ENCODE results near the gene NTNG1.
"Not testable (repeated sequence)": the region's sequence is repeated elsewhere in the genome, so short reads cannot be mapped to it uniquely, and the experiment has no call there.

NTNG1 gene

DNA sequence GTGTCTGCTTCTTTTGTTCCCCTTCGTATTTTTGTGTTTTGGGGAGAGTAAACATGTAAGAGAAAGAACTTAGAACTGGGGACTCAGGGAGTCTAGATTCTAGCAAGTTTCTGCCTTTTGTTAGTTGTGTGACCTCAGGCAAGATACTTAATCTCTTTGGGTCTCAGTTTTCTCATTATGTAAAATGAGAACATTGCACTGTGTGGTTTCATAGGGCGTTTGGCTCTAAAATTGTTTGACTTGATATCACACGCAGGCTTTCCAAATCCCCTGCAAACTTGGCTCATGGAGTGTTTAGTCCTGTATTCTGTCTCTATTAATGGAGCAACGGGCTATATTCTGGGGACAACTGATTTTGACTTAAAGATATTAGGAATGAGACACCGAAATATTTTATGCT lies 57.7 kb downstream of the NTNG1 start:
- no peak for DNase-seq (ENCODE audit: low read depth)

DNA sequence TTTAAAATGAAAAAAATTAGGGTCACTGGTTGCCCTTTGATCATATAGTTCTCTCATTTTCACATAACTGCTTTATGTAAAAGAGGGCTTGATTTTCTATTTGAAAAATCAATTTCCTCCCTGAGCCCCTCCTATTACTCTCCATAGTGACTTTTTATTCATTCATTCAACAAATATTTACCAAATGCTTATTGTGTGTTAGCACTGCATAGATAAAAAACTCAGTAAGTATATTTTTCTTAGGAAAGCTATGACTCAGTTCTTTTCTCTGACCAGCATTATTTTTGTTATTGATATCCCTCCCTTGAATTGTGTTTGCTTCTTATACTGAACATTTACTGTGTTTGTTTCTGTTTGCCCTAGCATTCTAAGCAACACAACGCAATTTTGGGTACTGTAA lies 59.8 kb downstream of the NTNG1 start:
- DNase-seq (ENCODE audit: low read depth) = no peak

DNA sequence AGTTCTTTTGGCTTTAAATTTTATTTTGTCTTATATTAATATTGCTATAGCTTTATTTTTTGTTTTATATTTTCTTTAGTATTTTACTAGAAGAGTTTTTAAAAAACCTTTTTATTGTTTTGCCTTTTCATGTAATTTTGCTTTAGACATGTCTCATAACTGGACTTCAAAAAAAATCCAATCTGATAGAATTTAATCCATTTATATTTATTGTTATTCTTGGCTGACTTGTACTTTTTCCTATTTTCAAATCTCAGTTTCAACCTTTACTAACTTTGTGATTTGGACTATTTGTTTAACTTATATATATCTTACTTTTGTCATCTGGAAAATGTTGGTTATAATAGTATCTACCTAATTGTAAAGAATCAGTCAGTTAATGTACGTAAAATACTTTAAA lies 61.2 kb downstream of the NTNG1 start:
- no peak for DNase-seq (ENCODE audit: low read depth)

- no peak for DNase-seq (ENCODE audit: low read depth)
Measured at GRCh38 chr1:107213225-107213624, 72.4 kb downstream of the NTNG1 start.

GRCh38 chr1:107220036-107220435 lies 79.2 kb downstream of the NTNG1 start:
- DNase-seq (ENCODE audit: low read depth) = no peak

DNA sequence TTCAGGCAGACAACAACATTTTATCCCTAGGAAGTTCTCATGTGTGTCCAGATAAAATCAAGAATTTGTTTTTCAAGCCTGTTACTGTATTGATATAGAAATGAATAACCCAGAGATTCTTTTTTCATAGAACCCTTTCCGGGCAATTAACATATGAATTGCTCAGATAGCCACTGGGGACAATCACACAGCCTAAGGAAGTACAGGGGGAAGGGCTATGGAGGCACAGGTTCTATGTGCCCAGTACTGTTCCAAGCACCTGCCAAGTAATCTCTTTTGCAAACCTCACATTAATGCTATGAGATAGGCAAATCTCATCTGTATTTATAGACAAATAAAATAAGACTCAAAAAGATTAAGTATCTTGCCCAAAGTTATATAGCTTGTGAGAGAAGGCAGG lies 84.9 kb downstream of the NTNG1 start:
- no peak for DNase-seq (ENCODE audit: low read depth)

DNA sequence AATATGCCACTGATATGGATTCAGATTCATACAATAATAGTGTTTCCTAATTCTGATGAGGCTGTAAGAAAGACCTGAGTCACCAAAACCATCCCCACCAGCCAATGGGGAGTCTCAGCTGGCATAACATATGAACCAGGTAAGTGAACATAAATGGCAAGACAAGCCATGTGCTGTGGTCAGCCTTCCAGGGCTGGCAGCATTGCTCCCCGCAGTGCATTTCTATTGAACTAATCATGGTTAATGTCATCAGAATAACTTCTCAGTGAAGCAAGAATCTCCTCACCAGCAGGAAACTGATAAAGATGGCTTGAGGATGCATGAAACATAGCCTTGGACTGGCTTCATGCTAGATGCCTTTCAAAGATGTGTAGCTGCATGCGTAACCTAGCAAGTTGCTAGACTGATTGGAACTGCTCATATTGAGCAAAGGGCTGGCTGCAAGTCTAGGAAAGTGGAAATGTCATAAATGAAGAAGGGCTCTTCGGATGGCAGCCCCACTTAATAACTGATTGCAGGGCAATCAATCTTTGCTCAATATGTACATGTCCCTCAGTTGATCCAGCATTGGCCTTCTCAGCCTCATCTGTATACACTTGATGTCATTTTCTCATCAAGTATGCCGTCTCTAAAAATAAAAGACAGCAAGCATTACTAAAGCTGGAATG lies 88.0 kb downstream of the NTNG1 start:
- no peak for DNase-seq (ENCODE audit: low read depth)

- no peak for DNase-seq (ENCODE audit: low read depth)
Measured at GRCh38 chr1:107229711-107230110, 88.9 kb downstream of the NTNG1 start.

- no peak for DNase-seq (ENCODE audit: low read depth)
Measured at GRCh38 chr1:107230121-107230520, 89.3 kb downstream of the NTNG1 start.

GRCh38 chr1:107231291-107231690 lies 90.5 kb downstream of the NTNG1 start:
- no peak for DNase-seq (ENCODE audit: low read depth)

DNA sequence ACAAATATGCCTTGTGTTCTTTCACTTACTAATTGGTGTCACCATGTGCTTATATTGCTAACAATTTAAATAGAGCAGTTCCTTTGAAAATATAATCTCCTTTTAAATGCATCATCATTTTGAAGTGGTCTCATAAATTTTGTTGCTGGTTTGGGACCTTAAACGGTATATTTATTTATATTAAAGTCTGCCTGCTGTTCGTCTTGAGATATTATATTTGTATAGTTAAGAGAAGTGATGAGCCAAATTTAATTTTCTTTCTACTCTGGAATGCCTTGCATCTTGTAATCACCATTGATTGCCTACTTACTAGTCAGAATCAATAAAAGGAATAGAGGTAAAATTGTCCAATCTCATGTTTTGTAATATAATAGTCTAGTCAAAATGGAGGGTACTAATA lies 91.6 kb downstream of the NTNG1 start:
- no peak for DNase-seq (ENCODE audit: low read depth)

DNA sequence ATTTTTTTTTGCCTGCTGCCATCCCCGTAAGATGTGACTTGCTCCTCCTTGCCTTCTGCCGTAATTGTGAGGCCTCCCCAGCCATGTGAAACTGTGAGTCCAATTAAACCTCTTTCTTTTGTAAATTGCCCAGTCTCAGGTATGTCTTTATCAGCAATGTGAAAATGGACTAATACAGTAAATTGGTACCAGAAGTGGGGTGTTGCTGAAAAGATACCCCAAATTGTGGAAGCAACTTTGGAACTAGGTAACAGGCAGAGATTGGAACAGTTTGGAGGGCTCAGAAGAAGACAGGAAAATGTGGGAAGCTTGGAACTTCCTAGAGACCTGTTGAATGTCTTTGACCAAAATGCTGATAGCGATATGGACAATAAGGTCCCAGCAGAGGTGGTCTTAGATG lies 95.9 kb downstream of the NTNG1 start:
- DNase-seq (ENCODE audit: low read depth) = not testable (repeated sequence)

DNA sequence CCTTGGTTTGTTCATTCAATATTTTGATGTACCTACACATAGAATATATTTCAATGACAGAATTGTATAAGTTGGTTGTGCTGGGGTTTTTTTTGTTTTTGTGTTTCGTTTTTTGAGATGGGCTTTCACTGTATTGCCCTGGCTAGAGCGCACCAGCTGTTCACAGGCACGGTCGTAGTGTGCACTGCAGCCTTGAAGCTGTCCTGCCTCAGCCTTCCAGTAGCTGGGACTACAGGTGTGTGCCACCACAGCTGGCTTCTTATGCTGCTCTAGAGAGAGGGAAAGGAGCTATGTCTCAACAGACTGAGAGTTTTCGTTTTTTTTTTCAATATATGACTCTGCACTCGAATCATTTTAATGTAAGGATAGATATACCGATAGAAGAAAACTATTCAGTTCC lies 102.6 kb downstream of the NTNG1 start:
- DNase-seq (ENCODE audit: low read depth) = no peak

DNA sequence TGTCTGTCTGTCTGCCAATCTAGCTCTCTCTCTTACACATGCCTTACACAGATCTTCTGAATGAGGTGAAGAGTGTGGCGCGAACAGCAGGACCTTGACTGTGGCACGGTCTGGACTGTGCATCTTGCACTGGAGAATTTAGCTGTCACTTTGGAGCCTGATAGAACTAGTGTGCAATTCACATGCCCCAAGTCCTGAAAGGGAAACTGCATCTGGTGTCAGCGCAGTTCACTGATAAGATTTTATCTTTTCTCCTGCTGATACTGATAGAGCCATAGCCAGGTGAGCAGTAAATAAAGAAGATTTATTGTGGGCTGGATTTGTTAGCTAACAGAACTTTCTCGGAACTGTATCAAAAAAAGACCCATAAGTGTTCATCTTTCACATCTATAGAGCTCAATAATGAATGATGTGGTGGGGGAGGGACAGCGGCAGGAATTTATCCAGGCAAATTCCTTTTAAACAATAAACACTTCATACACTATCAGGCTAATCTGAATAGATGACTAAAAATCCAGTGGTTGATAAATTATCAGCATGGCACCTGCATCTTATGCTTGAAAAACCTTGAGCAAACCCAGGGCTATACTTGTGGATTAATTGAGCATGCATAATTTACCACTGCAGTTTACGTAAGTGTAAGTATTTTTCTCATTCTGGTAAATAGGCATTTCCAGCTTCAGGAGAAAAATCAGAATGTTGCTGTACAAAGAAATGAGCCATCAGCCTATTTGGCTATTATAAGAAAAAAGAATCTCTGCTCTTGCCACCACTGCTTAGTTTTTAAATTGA lies 104.1 kb downstream of the NTNG1 start:
- DNase-seq (ENCODE audit: low read depth) = no peak

DNA sequence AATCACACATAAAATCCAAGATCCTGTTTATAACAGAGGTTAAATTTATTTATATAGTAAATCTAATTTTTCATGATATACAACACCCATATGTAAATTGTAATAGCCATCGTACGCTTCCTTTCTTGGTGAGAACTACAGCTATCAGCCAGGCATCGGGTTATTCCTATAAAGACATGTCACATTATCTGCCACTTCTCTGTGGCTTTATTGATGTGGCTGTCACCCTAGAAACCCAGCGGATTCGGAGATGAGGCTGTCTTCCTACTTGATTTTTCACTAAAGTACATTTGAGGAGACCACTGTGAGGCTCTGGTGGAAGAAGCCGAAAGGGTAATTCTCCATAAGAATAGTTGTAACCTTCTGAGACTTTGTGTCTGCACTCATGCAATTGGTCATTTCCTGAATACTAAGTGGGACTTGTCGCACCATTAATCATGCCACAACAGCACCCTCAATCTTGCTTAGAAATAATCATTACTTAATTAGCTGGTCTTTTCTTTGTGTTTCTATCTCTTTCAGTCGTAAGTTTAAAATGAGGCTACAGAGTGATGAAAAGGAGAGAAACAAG lies 106.0 kb downstream of the NTNG1 start:
- DNase-seq (ENCODE audit: low read depth) = no peak

- DNase-seq (ENCODE audit: low read depth) = no peak
Measured at GRCh38 chr1:107247679-107248078, 106.8 kb downstream of the NTNG1 start.

- DNase-seq (ENCODE audit: low read depth) = no peak
Measured at GRCh38 chr1:107250169-107250568, 109.3 kb downstream of the NTNG1 start.

DNA sequence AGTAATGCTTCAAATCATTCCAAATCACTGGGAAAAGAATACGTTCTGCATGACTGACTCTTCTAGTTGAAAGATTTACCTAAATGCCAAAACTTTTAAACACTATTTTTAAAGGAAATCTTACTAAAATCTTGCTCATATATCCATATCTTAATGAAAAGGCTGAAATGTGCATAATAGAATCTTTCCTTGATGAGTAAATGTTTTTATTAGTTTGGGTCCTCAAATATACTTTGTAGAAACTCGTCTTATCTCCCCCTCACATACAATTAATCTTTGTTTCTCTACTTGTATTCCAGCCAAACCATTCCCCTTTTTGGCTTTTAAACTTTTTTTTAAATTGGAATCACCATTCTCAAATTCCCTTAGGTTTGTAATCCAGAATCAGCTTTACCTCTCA lies 110.2 kb downstream of the NTNG1 start:
- DNase-seq (ENCODE audit: low read depth) = no peak

DNA sequence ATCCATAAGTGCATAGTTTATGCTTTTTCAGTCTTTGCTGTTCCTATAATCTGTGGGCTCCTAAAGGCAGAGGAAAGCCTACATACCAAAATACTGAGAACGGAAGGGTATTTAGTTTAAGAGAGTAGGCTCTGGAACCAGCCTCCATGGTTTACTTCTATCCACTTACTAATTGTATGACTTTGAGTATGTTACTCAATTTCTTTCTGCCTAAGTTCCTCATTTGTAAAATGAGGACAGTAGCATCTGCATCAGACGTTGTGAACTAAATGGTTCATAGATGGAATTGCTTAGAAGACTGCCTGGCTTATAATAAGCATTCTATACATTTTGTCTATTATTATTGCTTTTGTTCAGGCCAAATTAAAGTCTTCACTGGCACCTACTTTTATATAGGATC lies 111.0 kb downstream of the NTNG1 start:
- no peak for DNase-seq (ENCODE audit: low read depth)

DNA sequence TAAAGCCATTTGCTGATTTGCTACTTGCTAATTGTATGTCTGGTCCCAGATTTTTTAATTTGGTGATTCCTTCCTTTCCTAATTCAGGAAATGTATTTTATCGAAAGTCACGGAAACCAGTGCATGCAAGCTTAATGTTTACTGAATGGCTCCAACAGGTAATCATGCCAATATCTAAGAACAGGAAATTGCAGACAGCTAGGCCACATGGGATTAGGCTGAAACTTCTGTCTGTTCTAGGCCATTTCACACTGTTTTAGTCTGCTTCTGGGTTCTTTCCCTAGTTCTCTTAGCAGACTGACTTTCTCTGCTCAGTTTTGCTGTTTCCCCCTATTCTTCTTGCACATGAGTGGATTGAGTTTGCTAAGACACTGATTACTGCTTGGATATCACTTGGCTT lies 111.4 kb downstream of the NTNG1 start:
- DNase-seq (ENCODE audit: low read depth) = no peak

DNA sequence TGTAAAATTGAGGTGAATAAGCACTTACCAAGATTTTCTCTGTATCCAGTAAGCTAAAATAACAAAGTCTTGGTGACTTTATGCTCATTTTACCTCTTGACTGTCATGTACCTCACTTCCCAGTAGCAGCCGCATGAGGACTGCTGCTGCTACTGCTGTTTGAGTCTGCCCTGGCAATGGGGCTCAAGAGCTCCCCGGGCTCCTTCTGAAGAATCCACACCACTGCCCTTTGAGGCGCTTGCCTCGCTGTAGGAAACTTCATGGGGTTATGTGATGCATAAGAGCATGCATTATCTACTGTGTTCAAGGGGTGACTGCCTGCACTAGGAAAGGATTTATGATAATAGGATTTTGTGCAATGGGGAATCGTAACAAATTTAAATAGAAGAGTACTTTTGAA lies 113.5 kb downstream of the NTNG1 start:
- no peak for DNase-seq (ENCODE audit: low read depth)

DNA sequence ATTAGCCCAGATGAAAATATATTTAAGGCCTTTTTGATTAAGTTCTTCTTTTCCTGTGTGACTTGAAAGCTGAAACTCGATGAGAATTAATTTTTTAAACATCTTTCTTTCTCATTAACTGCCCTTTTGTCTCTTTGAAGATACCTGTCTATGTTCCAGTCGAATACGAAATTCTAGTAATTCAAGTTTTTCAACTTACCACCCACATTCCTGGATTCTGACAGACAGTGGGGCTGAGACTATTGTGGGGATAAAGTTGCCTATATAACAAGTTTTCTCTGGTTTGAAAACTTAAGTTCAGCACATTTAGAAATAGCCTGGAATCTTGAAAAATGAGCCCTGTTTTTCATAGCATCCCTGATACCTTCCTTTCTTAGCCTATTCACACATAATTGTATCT lies 114.6 kb downstream of the NTNG1 start:
- DNase-seq (ENCODE audit: low read depth) = no peak

- DNase-seq (ENCODE audit: low read depth) = no peak
Measured at GRCh38 chr1:107262467-107263286, 121.8 kb downstream of the NTNG1 start.

Data from activated T-cell treated with anti-CD3 and anti-CD28 coated beads for 1 hour (primary cell).